Ectodermal cell (in vitro differentiated cells): ENCODE results near the gene ITFG2.

Experiments
- H3K27ac ChIP-seq: 2 replicates; pipeline ENCODE4 v1.7.0; 2013; ENCODE audit warnings: mild to moderate bottlenecking, low read depth, low read length; ENCODE audit not compliant: insufficient read depth, poor library complexity, severe bottlenecking
- H3K27me3 ChIP-seq: 2 replicates; pipeline ENCODE4 v1.7.0; 2013; ENCODE audit warnings: mild to moderate bottlenecking, low read length; ENCODE audit not compliant: insufficient read depth, control insufficient read depth, poor library complexity, severe bottlenecking
- H3K36me3 ChIP-seq: one replicate; pipeline ENCODE4 v1.7.0; 2013; ENCODE audit warnings: low read length; ENCODE audit not compliant: control insufficient read depth, insufficient read depth
- H3K4me1 ChIP-seq: one replicate; pipeline ENCODE4 v1.7.0; 2013; ENCODE audit warnings: low read length; ENCODE audit not compliant: control insufficient read depth, insufficient read depth
- H3K4me3 ChIP-seq: 2 replicates; pipeline ENCODE4 v1.7.0; 2013; ENCODE audit warnings: low read depth, low read length, control low read depth; ENCODE audit not compliant: insufficient read depth
- H3K9me3 ChIP-seq: 2 replicates; pipeline ENCODE4 v1.7.0; 2013; ENCODE audit warnings: mild to moderate bottlenecking, low read length, moderate library complexity; ENCODE audit not compliant: control insufficient read depth
- WGBS, 2 experiments: methylation state at CpG; one replicate each; pipeline ENCODE4 v1.1.7; 2013; ENCODE audit warnings: missing lambda C conversion rate in 2 of 2; 5-methylcytosine and 5-hydroxymethylcytosine counted together

The ITFG2 gene

GRCh38 chr12:2811801-2812200, 667 bp upstream of the ITFG2 start:
- H3K9me3 ChIP-seq = no peaks in the 10 kb centered on the region
- no peak overlapping the region for H3K27ac ChIP-seq
- H3K36me3 ChIP-seq = no peaks in the 10 kb centered on the region
- H3K27me3 ChIP-seq = no peaks in the 10 kb centered on the region
- H3K4me1 ChIP-seq = no peaks in the 10 kb centered on the region
- WGBS, 2 experiments = 94 to 100% methylated on average over 2 to 4 of the region's 5 CpGs
- no peak overlapping the region for H3K4me3 ChIP-seq

GRCh38 chr12:2813214-2814185, 1.0 kb downstream of the ITFG2 start:
- Histone ChIP-seq H3K9me3 (no peaks in the 10 kb centered on the region), H3K27ac (peak overlapping the region; percentile 96), H3K36me3 (peaks cover 7% of the 10 kb centered on the region), H3K27me3 (no peaks in the 10 kb centered on the region), H3K4me3 (peak overlapping the region; percentile 83), H3K4me1 (no peaks in the 10 kb centered on the region)
- 23 to 30% methylated on average over 10 of the region's 10 CpGs for WGBS, 2 experiments

DNA sequence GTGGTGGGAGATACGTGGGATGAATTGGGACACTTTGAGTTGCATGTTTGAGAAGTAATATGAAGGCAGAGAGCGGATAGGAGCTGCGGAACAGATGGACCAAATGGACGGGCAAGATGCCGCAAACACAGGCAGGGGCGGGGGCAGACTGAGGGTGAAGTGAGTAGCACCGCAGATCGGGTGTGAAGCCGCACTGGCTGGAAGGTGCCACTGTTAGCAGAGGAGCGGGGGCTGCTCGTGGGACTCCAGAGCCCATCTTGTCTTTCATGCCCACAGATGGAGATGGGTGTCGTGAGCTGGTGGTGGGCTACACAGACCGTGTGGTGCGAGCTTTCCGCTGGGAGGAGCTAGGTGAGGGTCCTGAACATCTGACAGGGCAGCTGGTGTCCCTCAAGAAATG, 7.3 kb downstream of the ITFG2 start:
- 94 to 95% methylated on average over 15 of the region's 15 CpGs for WGBS, 2 experiments
- peaks cover 25% of the 10 kb centered on the region for H3K36me3 ChIP-seq
- no peaks in the 10 kb centered on the region for H3K9me3 ChIP-seq
- H3K27ac ChIP-seq = no peak overlapping the region
- no peak overlapping the region for H3K4me3 ChIP-seq
- H3K4me1 ChIP-seq = peaks cover under 1% of the 10 kb centered on the region
- H3K27me3 ChIP-seq = no peaks in the 10 kb centered on the region

GRCh38 chr12:2820432-2820831, 8.0 kb downstream of the ITFG2 start:
- Histone ChIP-seq H3K4me3 (no peak overlapping the region), H3K27ac (no peak overlapping the region), H3K9me3 (no peaks in the 10 kb centered on the region), H3K4me1 (peaks cover 6% of the 10 kb centered on the region), H3K27me3 (no peaks in the 10 kb centered on the region), H3K36me3 (peaks cover 25% of the 10 kb centered on the region)
- 63 to 68% methylated on average over 6 to 9 of the region's 9 CpGs for WGBS, 2 experiments

DNA sequence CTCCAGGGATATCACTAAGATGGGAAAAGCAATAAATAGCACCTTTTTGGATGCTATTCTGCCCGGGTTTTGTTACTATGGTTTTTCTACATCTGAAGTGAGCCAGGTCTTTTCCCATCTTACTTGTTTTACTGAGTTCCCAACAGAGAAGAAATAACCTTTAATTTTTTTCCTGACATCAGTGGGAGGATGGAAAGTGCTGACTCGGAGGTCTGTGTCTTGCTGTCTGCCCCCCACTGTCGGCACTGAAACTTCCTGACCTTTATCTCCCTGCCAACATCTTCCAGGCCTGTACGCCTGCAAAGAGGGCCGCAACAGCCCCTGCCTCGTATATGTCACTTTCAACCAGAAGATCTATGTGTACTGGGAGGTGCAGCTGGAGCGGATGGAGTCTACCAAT, 11.0 kb downstream of the ITFG2 start:
- H3K36me3 ChIP-seq = peaks cover 23% of the 10 kb centered on the region
- H3K27ac ChIP-seq = no peak overlapping the region
- H3K9me3 ChIP-seq = no peaks in the 10 kb centered on the region
- peaks cover 21% of the 10 kb centered on the region for H3K4me1 ChIP-seq
- H3K27me3 ChIP-seq = no peaks in the 10 kb centered on the region
- no peak overlapping the region for H3K4me3 ChIP-seq
- WGBS, 2 experiments = 95% methylated on average over 7 of the region's 7 CpGs

DNA sequence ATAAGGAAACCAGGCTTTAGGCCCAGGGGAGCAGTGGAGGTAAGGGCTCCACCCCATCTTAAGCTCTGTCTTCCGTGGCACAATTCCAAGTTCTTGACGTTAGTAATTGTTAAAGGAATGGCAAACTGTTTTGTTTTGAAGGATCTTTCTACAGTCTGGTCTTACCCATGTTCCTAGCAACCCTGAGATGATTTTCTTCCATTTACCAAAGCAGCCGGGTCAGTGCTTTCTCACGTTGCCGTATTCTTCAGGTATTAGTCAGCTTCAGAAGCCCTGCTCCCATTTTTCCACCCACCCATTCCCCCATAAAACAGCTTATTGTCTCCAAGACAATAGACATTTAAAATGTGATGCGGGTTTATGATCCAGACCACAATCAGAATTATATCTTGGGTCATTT, 12.1 kb downstream of the ITFG2 start:
- Histone ChIP-seq H3K27me3 (no peaks in the 10 kb centered on the region), H3K36me3 (peaks cover 18% of the 10 kb centered on the region), H3K4me3 (no peak overlapping the region), H3K27ac (no peak overlapping the region), H3K9me3 (no peaks in the 10 kb centered on the region), H3K4me1 (peaks cover 21% of the 10 kb centered on the region)
- WGBS, 2 experiments = 85% methylated on average over 6 of the region's 6 CpGs

DNA sequence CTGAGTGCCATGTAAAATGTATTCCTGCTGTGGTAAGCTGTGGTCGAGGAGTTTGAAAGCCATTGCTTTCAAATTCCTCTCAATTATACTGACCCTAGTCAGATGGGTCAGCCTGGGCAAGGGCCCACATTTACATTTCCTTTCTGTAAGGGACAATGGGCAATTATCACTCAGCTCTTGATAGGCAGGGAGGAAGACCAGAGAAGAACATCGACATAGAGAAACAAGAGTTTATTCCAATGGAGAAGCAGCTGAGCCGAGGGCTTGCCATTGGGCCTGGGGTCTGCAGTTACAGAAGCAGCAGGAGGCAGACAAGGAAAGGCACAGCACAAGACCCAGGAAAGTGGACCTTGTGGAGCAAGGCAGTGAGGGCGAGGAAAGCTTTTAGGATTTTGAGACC, 12.7 kb downstream of the ITFG2 start:
- Histone ChIP-seq H3K4me3 (no peak overlapping the region), H3K27me3 (no peaks in the 10 kb centered on the region), H3K4me1 (peaks cover 21% of the 10 kb centered on the region), H3K27ac (peak overlapping the region; percentile 20), H3K9me3 (no peaks in the 10 kb centered on the region), H3K36me3 (peaks cover 18% of the 10 kb centered on the region)
- WGBS, 2 experiments = 24 to 30% methylated on average over 4 of the region's 4 CpGs

DNA sequence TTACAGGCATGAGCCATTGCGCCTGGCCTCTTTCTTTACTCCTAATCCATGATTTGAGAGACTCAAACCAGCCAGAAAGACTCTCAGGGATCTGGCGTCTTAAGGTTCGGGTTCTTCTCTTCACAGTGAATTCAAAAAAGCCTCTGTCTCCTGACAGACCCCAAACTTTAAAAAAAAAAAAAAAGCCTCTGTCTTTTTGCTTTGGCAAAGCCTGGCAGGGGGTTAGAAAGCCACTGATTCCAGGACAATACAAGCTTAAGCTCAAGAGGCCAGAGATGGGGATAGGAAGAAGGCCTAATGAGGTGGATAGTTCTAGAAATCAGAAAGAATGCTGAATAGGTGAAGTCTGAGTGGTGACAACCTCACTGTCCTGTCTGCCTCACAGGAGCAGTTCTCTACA, 13.6 kb downstream of the ITFG2 start:
- Histone ChIP-seq H3K27me3 (no peaks in the 10 kb centered on the region), H3K9me3 (no peaks in the 10 kb centered on the region), H3K27ac (peak overlapping the region; percentile 65), H3K4me1 (peaks cover 21% of the 10 kb centered on the region), H3K36me3 (peaks cover 18% of the 10 kb centered on the region), H3K4me3 (no peak overlapping the region)
- WGBS, 2 experiments = 43 to 45% methylated on average over 3 of the region's 3 CpGs

DNA sequence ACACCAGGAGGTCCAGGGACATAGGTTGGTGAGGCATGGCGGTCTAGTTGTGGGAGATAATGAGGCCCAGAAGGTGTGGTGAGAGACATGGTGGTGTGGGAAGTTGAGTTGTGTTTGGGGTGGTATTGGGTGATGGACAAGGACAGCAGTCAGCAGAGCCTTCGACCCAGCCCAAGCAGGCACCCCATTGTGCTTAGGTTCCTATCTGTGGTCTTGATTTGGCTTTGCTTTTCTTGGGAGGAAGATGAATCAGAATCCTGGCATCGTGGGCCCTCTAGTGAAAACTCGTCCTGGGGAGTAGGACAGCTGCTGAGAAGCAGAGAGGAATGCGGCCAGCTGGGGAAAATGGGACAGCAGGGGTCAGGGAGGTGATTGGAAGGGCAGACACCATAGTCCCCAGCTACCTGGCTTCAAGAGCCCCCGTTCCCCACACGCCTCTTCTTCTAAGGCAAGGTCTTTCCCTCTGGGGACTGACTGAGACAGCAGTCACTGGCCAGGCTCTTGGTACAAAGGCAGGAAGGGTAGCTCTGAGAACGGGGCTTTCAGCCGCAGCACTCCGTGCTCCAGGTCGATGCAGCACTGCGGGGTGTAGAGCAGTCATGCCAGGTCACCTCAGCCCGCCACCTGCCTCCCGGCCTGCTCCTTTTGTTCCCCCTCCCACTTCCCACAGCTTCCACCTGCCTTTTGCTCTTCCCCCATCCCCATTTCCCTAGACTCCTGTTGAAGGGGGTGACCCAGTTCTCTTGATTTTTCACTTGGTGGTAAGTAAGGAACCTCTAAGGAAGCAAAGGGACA, 14.4 kb downstream of the ITFG2 start:
- whole genome bisulfite sequencing, 2 experiments = 63 to 66% methylated on average over 14 of the region's 14 CpGs
- Histone ChIP-seq H3K9me3 (no peaks in the 10 kb centered on the region), H3K27me3 (no peaks in the 10 kb centered on the region), H3K27ac (peak overlapping the region; percentile 28), H3K36me3 (peaks cover 20% of the 10 kb centered on the region), H3K4me1 (peaks cover 21% of the 10 kb centered on the region), H3K4me3 (no peak overlapping the region)

- no peak overlapping the region for H3K4me3 ChIP-seq
- peaks cover 12% of the 10 kb centered on the region for H3K36me3 ChIP-seq
- no peak overlapping the region for H3K27ac ChIP-seq
- WGBS, 2 experiments = 88 to 98% methylated on average over 3 to 4 of the region's 6 CpGs
- H3K27me3 ChIP-seq = no peaks in the 10 kb centered on the region
- peaks cover 30% of the 10 kb centered on the region for H3K4me1 ChIP-seq
- H3K9me3 ChIP-seq = no peaks in the 10 kb centered on the region
These were observed 16.8 kb downstream of the ITFG2 start for GRCh38 chr12:2829275-2829674.
